ENCODE data around the gene KRT23. TPM values are rescaled to one million over a fixed set of nuclear protein-coding genes. Genes with fewer than 3 reads are reported as not detected.

The KRT23 gene
- total RNA-seq, 1 experiment from 2014 or later = not detected

DNA sequence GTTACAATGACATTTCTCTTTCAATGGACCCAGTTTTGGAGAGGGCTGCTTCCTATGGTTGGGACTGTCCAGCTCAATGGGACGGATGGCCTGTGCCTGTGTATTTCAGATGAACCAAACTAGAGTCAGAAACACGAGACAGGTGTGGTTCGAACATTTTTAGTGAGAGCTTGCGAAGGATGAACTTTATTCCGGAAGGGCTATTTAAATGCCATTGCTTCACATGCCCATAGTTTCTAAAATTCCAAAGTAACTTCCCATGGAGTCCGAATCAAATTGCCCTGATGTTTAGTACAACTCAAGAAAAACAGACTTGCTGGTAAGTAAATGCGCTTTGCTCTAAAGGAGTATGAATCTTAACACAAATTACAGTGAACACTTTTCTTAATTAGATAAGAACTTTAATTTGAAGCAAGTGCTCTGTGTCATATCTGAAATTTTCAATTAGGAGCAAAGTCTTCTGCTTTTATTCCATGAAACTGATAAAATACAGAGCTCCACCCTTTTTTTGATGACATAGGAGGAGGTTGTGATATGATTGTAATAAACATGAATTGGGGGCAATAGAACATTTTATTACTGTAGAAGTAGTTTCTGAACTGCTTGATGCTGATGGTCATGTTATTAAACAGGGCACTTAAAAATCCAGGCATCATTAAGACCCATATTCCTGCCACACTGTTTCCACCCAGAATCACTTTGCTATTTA is 53.7 kb downstream of the KRT23 start:
- Histone ChIP-seq H3K56ac (ENCODE audit: insufficient read length, low read depth, low read length) (no peak overlapping the region), H2AK5ac (ENCODE audit: insufficient read length, low read length) (no peak overlapping the region), H2BK20ac (ENCODE audit: low read depth, low read length, poor library complexity, severe bottlenecking) (no peak overlapping the region), H2BK12ac (ENCODE audit: insufficient read length, low read depth, low read length) (no peak overlapping the region), H3K79me2 (ENCODE audit: insufficient read depth, low read length) (no peaks in the 10 kb centered on the region), H3K14ac (ENCODE audit: insufficient read depth, low read length) (no peak overlapping the region), H3T11ph (ENCODE audit: low read length) (no peak overlapping the region), H3K4me1 (ENCODE audit: insufficient read depth, low read length) (no peaks in the 10 kb centered on the region), H2BK5ac (ENCODE audit: insufficient read length, low read length) (no peak overlapping the region), H4K20me1 (ENCODE audit: control insufficient read depth, insufficient read depth, insufficient read length) (no peaks in the 10 kb centered on the region), H4K91ac (ENCODE audit: insufficient read length, low read depth, low read length) (no peak overlapping the region), H3K9ac (ENCODE audit: extremely low read depth, insufficient read length, low read length) (no peak overlapping the region), H3K23ac (ENCODE audit: insufficient read length, low read depth, low read length) (no peak overlapping the region), H3K27me3 (ENCODE audit: insufficient read depth, low read length) (no peaks in the 10 kb centered on the region), H3K4me2 (ENCODE audit: insufficient read depth, insufficient read length, low read length) (no peak overlapping the region), H3K18ac (ENCODE audit: insufficient read length, low read depth, low read length) (no peak overlapping the region), H2AFZ (ENCODE audit: low read length) (no peak overlapping the region), H4K5ac (ENCODE audit: insufficient read length, low read depth, low read length) (no peak overlapping the region), H3K4ac (ENCODE audit: low read depth, low read length) (no peak overlapping the region), H4K8ac (replicated peaks; ENCODE audit: insufficient read length, low read depth, low read length) (no peak overlapping the region), H3K27ac (ENCODE audit: insufficient read length, low read depth, low read length) (no peak overlapping the region), H3K79me1 (ENCODE audit: insufficient read depth, low read depth, low read length, poor library complexity, severe bottlenecking) (no peaks in the 10 kb centered on the region), H2BK15ac (ENCODE audit: low read depth, low read length) (no peak overlapping the region), H3K23me2 (ENCODE audit: insufficient read length, low read depth, low read length, poor library complexity, severe bottlenecking) (no peaks in the 10 kb centered on the region), H3K9me3 (ENCODE audit: control insufficient read depth, low read depth, low read length) (no peaks in the 10 kb centered on the region), H2BK120ac (ENCODE audit: low read depth, low read length, poor library complexity, severe bottlenecking) (no peak overlapping the region)
- Mint-ChIP-seq H3K27ac (no peak overlapping the region), H3K4me1 (no peaks in the 10 kb centered on the region), H3K27me3 (ENCODE audit: low read depth) (peaks cover 3% of the 10 kb centered on the region), H3K36me3 (ENCODE audit: insufficient read depth in 1 of 3, low read depth in 3 of 3) (no peaks in the 10 kb centered on the region), H3K9me3 (no peaks in the 10 kb centered on the region), H3K4me3 (no peak overlapping the region)
- no CpG with 5 or more reads among the region's 7 CpGs for WGBS (ENCODE audit: extremely low coverage, insufficient read length, low lambda C conversion rate)
- DNase-seq = no peak
- TF ChIP-seq, protein P1, sequence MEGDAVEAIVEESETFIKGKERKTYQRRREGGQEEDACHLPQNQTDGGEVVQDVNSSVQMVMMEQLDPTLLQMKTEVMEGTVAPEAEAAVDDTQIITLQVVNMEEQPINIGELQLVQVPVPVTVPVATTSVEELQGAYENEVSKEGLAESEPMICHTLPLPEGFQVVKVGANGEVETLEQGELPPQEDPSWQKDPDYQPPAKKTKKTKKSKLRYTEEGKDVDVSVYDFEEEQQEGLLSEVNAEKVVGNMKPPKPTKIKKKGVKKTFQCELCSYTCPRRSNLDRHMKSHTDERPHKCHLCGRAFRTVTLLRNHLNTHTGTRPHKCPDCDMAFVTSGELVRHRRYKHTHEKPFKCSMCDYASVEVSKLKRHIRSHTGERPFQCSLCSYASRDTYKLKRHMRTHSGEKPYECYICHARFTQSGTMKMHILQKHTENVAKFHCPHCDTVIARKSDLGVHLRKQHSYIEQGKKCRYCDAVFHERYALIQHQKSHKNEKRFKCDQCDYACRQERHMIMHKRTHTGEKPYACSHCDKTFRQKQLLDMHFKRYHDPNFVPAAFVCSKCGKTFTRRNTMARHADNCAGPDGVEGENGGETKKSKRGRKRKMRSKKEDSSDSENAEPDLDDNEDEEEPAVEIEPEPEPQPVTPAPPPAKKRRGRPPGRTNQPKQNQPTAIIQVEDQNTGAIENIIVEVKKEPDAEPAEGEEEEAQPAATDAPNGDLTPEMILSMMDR (conservative IDR thresholded peaks at IDR 0.05) = no peak

Data from H9 (cell line).